Measurements from ENCODE around the gene NXPH2. TPM values are rescaled to one million over a fixed set of nuclear protein-coding genes. Genes with fewer than 3 reads are reported as not detected.

Gene NXPH2
- total RNA-seq, 2 experiments from 2014 or later: not detected

DNA sequence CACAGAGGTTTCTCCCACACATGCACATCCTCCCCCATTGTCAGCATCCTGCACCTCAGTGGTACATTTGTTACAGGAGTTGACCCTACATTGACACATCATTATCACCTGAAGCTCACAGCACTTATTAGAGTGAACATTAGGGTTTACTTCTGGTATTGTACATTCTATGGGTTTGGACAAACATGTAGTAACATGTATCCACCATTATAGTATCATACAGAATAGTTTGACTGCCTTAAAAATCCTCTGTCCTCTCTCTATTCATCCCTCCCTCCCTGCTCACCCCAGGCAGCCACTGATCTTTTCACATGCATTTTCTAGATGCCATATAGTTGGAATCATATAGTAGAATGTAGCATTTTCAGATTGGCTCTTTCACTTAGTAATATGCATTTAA is 53.5 kb downstream of the NXPH2 start:
- no peak overlapping the region for H3K4me3 ChIP-seq (ENCODE audit: low read length)
- no peak for ATAC-seq (ENCODE audit: poor library complexity)
- no peaks in the 10 kb centered on the region for H3K4me1 ChIP-seq (ENCODE audit: insufficient read depth, low read length)
- H3K9me3 ChIP-seq (ENCODE audit: control insufficient read depth in 1 of 2, insufficient read depth in 1 of 2, low read length in 2 of 2): no peaks in the 10 kb centered on the region
- no peak overlapping the region for H3K27ac Mint-ChIP-seq
- TF ChIP-seq, protein P1, sequence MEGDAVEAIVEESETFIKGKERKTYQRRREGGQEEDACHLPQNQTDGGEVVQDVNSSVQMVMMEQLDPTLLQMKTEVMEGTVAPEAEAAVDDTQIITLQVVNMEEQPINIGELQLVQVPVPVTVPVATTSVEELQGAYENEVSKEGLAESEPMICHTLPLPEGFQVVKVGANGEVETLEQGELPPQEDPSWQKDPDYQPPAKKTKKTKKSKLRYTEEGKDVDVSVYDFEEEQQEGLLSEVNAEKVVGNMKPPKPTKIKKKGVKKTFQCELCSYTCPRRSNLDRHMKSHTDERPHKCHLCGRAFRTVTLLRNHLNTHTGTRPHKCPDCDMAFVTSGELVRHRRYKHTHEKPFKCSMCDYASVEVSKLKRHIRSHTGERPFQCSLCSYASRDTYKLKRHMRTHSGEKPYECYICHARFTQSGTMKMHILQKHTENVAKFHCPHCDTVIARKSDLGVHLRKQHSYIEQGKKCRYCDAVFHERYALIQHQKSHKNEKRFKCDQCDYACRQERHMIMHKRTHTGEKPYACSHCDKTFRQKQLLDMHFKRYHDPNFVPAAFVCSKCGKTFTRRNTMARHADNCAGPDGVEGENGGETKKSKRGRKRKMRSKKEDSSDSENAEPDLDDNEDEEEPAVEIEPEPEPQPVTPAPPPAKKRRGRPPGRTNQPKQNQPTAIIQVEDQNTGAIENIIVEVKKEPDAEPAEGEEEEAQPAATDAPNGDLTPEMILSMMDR (IDR thresholded peaks at IDR 0.05): no peak
- H3K27ac ChIP-seq (ENCODE audit: low read depth in 1 of 2, low read length in 2 of 2): no peak overlapping the region
- ChIA-PET POLR2A (interaction anchor here (0.7 kb wide), 1 partner anchor 244 kb away, joined by 4 read pairs; no protein-coding TSS in a partner anchor), CTCF (no interaction called here)
- intact Hi-C loops (cut with DNase I, micrococcal nuclease): no loop called here
- no peaks in the 10 kb centered on the region for H3K9me3 Mint-ChIP-seq
- no peaks in the 10 kb centered on the region for H3K36me3 ChIP-seq (ENCODE audit: insufficient read depth, low read length)
- no peaks in the 10 kb centered on the region for H3K36me3 Mint-ChIP-seq (ENCODE audit: low read depth)
- H3K27me3 Mint-ChIP-seq: peaks cover 5% of the 10 kb centered on the region
- H3K27me3 ChIP-seq (ENCODE audit: control insufficient read depth in 1 of 2, insufficient read depth in 2 of 2, low read length in 2 of 2): no peaks in the 10 kb centered on the region
- no peak for DNase-seq
- H3K4me1 Mint-ChIP-seq (ENCODE audit: low read depth): no peaks in the 10 kb centered on the region
- no peak overlapping the region for H3K4me3 Mint-ChIP-seq

DNA sequence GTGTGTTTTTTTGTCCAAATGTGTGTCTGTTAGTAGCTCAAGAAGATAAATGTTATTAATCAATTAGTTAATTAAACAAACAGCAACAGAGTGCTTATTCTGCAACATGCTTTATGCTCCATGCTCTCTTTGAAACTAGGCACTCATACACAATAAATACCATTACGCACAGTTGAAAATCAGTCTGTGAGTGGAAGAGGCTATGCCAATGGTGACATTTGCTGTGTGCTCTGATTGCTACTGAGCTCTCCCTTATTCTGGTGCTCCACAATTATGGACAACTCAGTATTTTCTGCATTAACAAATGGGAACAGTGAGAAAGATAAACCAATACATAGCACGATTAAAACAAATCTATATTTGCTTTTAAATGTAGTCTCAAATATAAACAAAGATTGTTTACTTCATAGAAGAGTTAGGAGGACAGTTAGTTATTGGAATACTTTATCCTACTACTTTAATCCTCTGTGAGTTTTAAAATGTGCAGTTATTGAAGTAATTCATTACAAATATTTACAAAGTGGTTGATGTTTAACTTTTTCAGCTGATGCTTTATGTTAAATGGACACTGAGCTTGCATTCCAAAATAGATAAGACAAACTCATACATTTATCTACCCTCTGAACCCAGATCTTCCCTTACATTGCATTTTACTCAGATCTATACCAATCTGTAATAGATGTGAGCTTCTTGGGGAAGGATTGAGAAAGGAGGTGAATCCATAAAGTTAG is 55.3 kb downstream of the NXPH2 start:
- TF ChIP-seq, protein P1 (IDR thresholded peaks at IDR 0.05): no peak
- H3K4me3 Mint-ChIP-seq: no peak overlapping the region
- no peak overlapping the region for H3K27ac Mint-ChIP-seq
- intact Hi-C loops (cut with DNase I, micrococcal nuclease): no loop called here
- Histone ChIP-seq H3K27ac (ENCODE audit: low read depth in 1 of 2, low read length in 2 of 2) (no peak overlapping the region), H3K36me3 (ENCODE audit: insufficient read depth, low read length) (no peaks in the 10 kb centered on the region), H3K9me3 (ENCODE audit: control insufficient read depth in 1 of 2, insufficient read depth in 1 of 2, low read length in 2 of 2) (no peaks in the 10 kb centered on the region), H3K27me3 (ENCODE audit: control insufficient read depth in 1 of 2, insufficient read depth in 2 of 2, low read length in 2 of 2) (no peaks in the 10 kb centered on the region), H3K4me3 (ENCODE audit: low read length) (no peak overlapping the region), H3K4me1 (ENCODE audit: insufficient read depth, low read length) (no peaks in the 10 kb centered on the region)
- H3K36me3 Mint-ChIP-seq (ENCODE audit: low read depth): no peaks in the 10 kb centered on the region
- ChIA-PET CTCF (no interaction called here), POLR2A (no interaction called here)
- DNase-seq (no peak), ATAC-seq (ENCODE audit: poor library complexity) (no peak)
- H3K9me3 Mint-ChIP-seq: no peaks in the 10 kb centered on the region
- H3K27me3 Mint-ChIP-seq: no peaks in the 10 kb centered on the region
- H3K4me1 Mint-ChIP-seq (ENCODE audit: low read depth): no peaks in the 10 kb centered on the region

DNA sequence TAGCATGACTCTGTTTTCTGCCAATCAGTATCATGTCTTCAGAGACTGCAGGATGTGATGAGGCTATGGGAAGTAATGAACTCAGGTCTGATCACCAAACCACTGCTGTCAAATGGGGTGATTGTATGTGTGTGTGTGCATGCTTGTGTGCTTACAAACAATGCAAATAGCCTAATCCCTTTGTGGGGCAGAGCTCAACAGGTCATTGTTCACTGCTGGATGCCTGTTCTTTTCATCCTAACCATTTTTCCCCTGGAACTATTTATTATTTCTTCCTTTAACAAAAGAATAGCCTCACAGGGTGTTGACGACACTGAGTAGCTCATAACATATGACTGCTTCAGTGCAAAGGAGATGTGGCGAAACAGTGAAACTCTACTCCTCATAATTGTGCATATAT is 55.9 kb downstream of the NXPH2 start:
- Mint-ChIP-seq H3K4me3 (no peak overlapping the region), H3K27me3 (no peaks in the 10 kb centered on the region), H3K9me3 (no peaks in the 10 kb centered on the region), H3K27ac (no peak overlapping the region), H3K4me1 (ENCODE audit: low read depth) (no peaks in the 10 kb centered on the region), H3K36me3 (ENCODE audit: low read depth) (no peaks in the 10 kb centered on the region)
- ATAC-seq (ENCODE audit: poor library complexity): no peak
- Histone ChIP-seq H3K27me3 (ENCODE audit: control insufficient read depth in 1 of 2, insufficient read depth in 2 of 2, low read length in 2 of 2) (no peaks in the 10 kb centered on the region), H3K27ac (ENCODE audit: low read depth in 1 of 2, low read length in 2 of 2) (no peak overlapping the region), H3K36me3 (ENCODE audit: insufficient read depth, low read length) (no peaks in the 10 kb centered on the region), H3K4me3 (ENCODE audit: low read length) (no peak overlapping the region), H3K9me3 (ENCODE audit: control insufficient read depth in 1 of 2, insufficient read depth in 1 of 2, low read length in 2 of 2) (no peaks in the 10 kb centered on the region), H3K4me1 (ENCODE audit: insufficient read depth, low read length) (no peaks in the 10 kb centered on the region)
- ChIA-PET POLR2A (no interaction called here), CTCF (no interaction called here)
- TF ChIP-seq, protein P1 (IDR thresholded peaks at IDR 0.05): no peak
- intact Hi-C loops (cut with DNase I, micrococcal nuclease): no loop called here
- DNase-seq: no peak
